NCI-H345 (cell line): ENCODE data around the gene UPF1.

Experiments used
- DNase-seq: peaks from one replicate; lab custom pipeline; 2025; lab: John Stamatoyannopoulos, UW

UPF1 gene

GRCh38 chr19:18857223-18857622 lies 25.5 kb downstream of the UPF1 start:
- no peak for DNase-seq

DNA sequence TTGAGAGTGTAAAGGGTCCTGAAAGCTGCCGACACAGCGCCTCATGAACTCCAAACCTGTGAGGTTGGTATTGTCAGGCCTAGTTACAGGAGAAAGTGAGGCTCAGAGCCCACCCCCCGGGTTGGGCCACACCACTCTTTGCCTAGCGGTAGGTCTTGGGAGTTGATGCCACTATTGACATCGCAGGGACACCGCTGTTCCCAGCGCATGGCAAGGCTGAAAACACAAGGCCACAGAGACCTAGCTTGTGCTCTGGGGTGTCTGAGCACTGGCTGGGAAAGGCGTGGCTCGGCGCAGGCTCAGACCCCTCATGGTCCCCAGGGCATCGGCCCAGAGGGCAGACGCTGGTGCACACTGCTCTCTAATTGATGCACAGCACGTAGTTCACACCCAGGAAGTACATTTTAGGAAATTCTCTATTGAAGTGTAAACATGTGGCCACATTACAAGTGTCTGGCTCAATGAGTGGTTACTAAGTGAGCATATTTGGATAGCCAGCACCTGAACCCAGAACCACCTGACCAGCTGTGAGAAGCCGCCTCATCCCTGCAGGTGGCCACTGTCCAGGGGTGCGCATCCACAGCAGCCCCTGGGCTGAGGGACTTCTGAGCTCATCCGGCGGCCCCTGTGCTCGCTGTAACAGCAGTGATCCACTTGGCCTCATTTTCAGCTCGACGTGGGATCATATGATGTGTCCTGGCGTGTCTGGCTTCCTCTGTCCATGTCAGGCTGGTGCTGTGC lies 27.3 kb downstream of the UPF1 start:
- DNase-seq = no peak

DNA sequence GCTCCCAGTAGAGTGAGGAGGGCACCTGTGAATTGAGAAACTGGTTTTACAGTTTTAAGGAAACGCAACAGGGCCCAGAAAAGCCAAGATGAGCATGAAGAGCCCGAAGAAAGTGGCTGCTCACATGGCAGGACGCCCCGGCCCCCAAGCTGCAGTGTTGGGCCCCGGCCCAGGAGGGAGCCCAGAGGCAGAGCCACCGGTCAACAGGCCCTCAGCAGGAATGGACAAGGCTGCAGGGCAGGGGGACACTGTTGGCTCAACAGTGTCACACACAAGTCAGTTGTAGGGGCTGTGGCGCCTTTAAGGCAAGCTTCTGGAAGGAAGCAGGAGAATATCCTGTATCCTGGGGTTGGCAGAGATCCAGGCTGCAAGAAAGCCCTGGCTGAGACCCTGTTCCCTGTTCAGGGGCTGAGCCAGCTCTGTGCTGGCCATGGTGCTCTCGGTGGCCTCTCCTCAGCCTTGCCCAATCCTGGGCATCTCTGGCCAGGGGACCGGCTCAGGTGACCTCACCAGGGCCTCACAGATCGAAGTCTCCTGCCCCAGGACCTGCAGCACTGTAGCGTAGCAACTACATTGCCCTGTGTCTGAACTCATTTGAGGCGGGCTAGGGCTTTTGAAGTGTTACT lies 28.0 kb downstream of the UPF1 start:
- no peak for DNase-seq

DNA sequence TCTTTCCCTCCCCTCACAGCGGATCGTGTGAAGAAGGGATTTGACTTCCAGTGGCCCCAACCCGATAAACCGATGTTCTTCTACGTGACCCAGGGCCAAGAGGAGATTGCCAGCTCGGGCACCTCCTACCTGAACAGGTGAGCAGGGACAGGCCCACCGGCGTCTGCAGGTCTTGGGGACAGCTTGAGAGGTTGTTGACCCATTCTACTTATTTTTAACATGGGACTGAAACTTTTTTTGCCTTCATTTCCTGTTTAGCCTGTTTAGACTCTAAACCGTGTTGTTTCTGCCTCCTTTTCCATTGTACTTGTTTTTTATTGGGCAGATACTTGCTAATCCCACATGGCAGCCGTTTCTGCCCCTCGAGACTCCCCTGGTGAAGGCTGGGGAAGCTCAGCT lies 28.5 kb downstream of the UPF1 start:
- no peak for DNase-seq

DNA sequence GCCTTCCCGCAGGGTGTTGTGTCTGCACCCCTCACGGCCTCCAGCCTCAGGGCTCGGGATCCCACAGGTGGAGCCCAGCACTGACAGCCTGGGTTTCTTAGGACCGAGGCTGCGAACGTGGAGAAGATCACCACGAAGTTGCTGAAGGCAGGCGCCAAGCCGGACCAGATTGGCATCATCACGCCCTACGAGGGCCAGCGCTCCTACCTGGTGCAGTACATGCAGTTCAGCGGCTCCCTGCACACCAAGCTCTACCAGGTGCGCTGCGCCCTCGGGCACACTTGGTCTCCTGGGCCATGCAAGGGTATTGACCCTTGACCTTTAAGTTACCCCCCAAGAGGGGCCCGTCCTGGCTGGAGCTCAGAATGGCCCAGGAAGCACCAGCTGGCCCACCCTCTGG lies 29.0 kb downstream of the UPF1 start:
- DNase-seq = no peak

DNA sequence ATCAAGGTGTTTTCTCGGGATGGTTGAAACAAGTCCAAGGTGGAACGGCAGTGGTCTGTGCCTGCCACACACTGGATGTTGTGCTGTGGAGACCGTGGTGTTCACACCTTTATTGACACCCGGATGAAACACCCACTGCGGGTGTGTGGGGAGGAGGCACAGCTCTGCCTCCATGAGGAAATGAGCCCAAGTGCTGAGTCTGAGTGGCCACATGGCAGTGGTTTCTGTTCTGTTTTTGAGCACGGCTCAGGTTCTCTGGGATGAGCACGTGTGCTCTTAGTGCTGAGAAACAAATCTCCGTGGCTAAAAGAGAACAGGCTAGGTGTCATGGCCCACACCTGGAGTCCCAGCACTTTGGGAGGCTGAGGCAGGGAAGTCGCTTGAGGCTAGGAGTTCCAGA lies 29.5 kb downstream of the UPF1 start:
- no peak for DNase-seq

DNA sequence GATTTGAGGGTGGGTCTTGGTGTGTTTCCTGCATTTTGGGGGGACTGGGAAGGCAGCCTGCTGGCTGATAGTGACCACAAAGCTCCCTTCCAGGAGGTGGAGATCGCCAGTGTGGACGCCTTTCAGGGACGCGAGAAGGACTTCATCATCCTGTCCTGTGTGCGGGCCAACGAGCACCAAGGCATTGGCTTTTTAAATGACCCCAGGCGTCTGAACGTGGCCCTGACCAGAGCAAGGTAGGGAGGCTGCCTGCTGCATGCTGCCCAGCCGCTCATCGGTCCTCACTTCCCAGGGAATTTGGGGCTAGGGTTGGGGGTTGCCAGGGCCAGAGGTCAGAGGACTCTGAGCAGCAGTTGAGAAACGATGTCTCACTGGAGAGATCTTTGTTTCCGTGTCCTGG lies 30.2 kb downstream of the UPF1 start:
- no peak for DNase-seq

DNA sequence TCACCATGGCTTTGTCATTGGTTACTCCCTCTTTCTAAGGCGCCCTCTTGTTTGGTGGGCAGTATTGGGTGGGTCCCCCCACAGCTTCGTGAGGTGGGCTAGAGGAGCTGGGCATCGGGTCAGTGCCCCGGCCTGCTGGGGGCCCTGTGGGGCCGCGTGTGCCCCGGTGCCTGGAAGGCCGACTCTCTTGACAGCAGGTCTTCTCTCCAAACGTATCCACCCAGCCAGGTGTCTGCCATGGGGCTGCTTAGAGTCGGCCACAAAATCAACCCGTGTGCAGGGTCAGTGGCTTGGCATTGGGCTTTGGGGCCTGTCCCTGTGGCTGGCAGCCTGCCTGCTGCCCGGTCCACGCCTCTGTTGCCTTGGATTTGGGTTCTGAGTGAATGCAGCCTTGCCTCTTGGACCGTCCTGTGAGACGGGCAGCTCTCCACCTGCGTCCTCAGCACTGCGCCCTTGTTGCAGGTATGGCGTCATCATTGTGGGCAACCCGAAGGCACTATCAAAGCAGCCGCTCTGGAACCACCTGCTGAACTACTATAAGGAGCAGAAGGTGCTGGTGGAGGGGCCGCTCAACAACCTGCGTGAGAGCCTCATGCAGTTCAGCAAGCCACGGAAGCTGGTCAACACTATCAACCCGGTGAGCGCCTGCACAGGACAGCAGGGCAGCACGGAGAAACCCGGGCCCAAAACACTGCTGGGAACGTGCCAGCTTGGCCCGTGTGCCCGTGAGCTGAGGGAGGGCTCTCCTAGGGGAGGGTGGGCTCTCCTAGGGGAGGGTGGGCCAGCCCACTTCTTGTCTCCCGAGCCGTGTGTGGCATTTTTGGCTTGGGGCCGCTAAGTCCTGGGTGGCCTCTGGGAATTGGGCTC lies 31.4 kb downstream of the UPF1 start:
- no peak for DNase-seq

DNA sequence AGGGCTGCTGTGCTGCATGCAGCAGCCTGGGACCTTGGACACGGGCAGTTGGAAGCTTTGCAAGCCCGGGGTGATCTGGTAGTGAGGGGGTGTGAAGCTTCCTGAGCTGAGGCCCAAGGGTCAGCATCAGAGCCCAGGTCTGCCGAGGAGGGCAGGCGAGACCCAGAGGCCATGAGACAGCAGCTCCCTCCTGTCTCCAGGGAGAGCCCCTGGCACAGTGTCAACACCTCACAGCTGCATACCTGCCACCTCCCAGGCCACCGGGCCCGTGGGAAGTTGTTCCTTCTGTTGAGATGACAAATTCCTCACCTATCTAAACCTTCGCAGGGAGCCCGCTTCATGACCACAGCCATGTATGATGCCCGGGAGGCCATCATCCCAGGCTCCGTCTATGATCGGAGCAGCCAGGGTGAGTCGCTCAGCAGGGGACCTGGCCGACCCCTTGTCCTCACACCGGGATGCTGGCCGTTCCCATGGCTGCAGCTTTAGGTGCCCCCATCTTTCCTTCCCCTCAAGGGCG lies 32.1 kb downstream of the UPF1 start:
- DNase-seq = no peak

DNA sequence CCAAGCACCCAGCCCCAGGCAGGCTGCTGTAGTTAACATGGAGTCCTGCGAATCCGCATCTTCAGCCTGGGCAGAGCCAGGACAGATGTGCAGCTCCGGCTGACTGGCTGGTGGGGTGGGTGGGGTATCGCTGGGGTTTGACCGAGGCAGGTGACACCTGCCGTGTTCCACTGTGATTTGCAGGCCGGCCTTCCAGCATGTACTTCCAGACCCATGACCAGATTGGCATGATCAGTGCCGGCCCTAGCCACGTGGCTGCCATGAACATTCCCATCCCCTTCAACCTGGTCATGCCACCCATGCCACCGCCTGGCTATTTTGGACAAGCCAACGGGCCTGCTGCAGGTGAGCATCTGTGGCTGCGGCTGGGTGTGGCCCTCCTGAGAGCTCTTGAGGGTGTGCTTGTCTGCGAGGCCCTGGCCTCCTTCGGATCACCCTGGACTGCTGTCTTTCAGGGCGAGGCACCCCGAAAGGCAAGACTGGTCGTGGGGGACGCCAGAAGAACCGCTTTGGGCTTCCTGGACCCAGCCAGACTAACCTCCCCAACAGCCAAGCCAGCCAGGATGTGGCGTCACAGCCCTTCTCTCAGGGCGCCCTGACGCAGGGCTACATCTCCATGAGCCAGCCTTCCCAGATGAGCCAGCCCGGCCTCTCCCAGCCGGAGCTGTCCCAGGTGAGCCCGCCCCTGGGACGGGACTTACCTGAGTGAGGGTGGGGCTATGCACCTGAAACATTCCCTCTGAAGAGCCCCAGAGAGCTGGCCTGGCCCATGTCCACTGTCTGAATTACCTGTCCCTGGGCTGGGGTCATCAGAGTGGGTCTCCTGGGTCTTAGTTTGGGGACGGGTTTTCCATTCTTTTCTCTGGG lies 33.6 kb downstream of the UPF1 start:
- DNase-seq = no peak

DNA sequence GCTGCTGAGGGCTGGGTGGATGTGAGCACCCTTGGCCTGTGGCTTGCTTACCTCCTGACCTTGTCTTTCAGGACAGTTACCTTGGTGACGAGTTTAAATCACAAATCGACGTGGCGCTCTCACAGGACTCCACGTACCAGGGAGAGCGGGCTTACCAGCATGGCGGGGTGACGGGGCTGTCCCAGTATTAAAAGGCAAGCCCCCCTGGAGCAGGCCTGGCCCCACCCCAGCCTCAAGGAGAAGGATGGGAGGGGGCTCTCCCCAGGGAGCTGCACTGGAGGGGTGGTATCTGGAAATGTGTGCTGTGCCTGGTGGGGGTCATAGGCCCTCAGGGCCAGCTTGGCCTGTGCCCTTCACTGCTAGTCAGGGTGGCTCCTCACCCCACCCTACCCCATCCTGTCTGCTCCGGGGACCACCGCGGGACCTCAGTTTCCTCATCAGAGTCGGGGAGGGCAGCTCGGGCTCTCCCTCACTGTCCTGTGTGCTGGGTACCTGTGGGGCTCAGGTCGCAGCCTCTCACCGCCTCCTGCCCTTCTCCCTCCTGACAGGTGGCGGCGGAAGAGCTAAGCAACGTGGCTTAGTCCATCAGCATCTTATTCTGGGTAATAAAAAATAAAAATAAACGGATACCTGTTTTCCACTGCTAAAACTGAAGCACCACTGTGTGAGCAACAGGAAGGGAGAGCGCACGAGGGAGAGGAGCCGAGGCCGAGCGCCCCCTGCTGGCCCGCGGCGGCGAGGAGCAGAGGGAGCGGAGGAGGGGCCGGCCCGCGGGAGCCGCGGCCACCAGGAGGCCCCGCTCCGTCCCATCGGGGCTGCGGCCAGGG lies 34.4 kb downstream of the UPF1 start:
- no peak for DNase-seq

DNA sequence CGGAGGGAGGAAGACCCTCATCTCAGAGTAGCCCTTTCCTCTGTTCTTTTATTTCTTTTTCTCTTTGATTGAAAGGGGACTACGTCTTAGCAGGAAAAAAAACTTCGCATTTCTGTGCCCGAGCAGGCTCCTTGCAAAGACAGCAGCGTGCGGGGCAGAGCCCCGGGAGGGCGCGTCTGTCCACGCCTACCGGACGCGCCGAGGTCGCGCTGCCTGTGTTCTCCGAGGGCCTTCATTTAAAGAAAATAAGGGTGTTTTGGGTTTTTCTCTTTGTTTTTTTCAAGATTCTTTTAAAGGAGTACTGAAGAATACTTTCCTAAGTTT lies 35.0 kb downstream of the UPF1 start:
- no peak for DNase-seq

GRCh38 chr19:18867199-18867598 lies 35.4 kb downstream of the UPF1 start:
- no peak for DNase-seq

DNA sequence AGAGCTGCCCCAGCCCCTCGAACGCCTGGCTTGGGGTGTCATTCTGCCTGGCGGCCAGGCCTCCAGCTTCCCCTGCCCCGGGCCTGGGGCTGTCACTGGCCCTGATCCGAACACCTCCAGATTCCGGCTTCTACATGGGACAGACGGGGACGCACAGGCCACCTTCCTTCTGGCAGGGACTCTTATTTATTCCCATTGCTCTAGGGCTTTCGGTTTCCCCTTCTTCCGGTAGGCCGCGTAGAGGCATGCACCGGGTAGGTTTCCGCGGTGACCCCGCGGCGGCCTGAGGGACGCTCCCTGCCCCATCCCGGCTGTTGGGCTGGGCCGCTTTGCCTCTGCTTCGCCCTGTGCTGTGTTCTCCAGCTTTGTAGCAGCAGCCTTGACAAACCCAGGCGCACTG lies 36.0 kb downstream of the UPF1 start:
- no peak for DNase-seq

DNA sequence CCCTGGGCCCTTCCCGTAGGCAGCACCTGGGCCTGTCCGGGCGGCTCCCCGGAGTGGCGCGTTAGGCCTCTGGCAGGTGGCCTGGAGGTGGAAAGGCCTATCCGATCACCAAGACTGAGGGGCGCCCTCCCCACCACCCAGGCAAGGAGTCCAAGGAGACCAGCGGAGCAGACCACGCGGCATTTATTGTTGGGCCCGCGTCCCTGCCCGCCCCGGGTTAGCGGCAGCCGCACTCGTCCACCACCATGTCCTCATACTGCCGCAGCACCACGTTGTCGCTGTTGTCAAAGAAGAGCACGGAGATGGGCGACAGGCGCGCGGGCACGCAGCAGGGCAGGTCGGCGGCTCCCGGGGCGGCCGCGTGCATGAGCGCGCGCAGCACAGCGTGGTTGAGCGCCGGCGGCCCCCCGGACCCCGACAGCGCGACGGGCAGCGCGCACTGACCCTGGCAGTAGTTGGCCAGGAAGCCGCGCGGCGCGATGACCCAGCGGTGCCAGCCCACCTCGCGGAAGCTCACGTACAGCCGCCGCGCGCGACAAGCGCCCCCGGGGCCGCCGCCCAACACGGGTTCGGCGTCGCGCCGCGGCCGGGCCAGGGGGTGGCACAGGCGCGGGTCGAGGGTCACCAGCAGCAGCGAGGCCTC lies 36.7 kb downstream of the UPF1 start:
- no peak for DNase-seq

GRCh38 chr19:18869023-18869618 lies 37.4 kb downstream of the UPF1 start:
- no peak for DNase-seq

DNA sequence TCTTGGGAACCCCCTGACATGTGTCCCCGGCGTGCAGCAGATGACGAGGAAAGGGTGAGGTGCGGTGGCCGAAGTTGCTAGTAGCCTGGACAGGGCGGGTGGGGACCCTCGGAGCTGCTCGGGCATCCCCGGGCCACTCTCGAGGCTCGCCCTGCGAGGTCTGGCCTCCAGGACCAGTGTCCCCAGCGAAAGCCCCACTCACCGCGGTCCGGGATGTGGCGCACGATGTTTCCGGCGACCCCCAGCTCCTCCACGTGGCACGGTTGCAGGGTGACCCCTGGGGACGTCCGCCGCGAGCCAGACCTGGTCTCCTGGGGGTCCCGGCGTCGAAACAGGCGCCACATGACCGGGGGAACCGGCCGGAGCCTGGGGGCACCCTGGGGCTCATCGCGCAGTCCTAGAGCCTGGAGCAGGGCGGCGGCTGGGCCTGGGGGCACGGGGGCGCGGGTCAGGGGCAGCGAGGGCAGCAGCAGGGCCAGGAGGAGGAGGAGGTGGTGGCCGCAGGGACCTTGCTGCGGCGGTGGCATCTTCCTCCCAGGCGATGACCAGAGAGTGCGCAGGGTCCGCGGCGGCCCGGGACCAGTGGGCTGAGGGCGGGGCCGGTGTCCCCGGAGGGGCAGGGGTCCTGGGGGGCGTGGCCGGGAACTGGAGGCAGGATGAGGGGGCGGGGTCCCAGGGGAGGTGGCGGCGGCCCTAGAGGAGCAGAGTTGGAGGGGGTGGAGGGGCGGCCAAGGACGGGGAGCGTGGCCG lies 38.2 kb downstream of the UPF1 start:
- DNase-seq = no peak

GRCh38 chr19:18870531-18871172 lies 38.9 kb downstream of the UPF1 start:
- DNase-seq = no peak

- no peak for DNase-seq
These were observed 39.8 kb downstream of the UPF1 start for GRCh38 chr19:18871543-18871942.
